ENCODE data around the gene TRMT44. TPM values are rescaled to one million over a fixed set of nuclear protein-coding genes. Genes with fewer than 3 reads are reported as not detected.

The TRMT44 gene
- total RNA-seq, 1 experiment from 2014 or later: 22.9 TPM

GRCh38 chr4:8394061-8394519 lies 46.5 kb upstream of the TRMT44 start:
- TF ChIP-seq EZH2 (IDR thresholded peaks at IDR 0.05; ENCODE audit: borderline replicate concordance, low read depth, low read length, poor library complexity, severe bottlenecking) (no peak), CTCF (conservative IDR thresholded peaks at IDR 0.05; ENCODE audit: low read depth, low read length) (no peak)
- Histone ChIP-seq H3K4me3 (ENCODE audit: low read depth, low read length, poor library complexity, severe bottlenecking) (no peak overlapping the region), H3K9me3 (ENCODE audit: low read depth, low read length, poor library complexity, severe bottlenecking) (no peaks in the 10 kb centered on the region), H3K27me3 (replicated peaks; ENCODE audit: insufficient read depth, low read depth, low read length, poor library complexity) (no peaks in the 10 kb centered on the region), H3K4me1 (ENCODE audit: insufficient read depth, low read length, poor library complexity, severe bottlenecking) (peaks cover 6% of the 10 kb centered on the region), H3K27ac (ENCODE audit: low read depth, low read length, poor library complexity, severe bottlenecking) (no peak overlapping the region), H3K36me3 (ENCODE audit: insufficient read depth, low read length, poor library complexity, severe bottlenecking) (no peaks in the 10 kb centered on the region)
- POLR2A ChIA-PET (ENCODE audit: low non-redundant PET): no interaction called here
- BruUV-seq (replicated peaks): no TSS peak
- CTCF ChIA-PET: no interaction called here
- no peak for DNase-seq (ENCODE audit: low spot score)
- intact Hi-C loops (cut with micrococcal nuclease; ENCODE audit: unreplicated experiment): no loop called here

GRCh38 chr4:8394806-8395205 lies 45.8 kb upstream of the TRMT44 start:
- no peak for DNase-seq (ENCODE audit: low spot score)
- Histone ChIP-seq H3K27me3 (replicated peaks; ENCODE audit: insufficient read depth, low read depth, low read length, poor library complexity) (no peaks in the 10 kb centered on the region), H3K36me3 (ENCODE audit: insufficient read depth, low read length, poor library complexity, severe bottlenecking) (no peaks in the 10 kb centered on the region), H3K9me3 (ENCODE audit: low read depth, low read length, poor library complexity, severe bottlenecking) (no peaks in the 10 kb centered on the region), H3K27ac (ENCODE audit: low read depth, low read length, poor library complexity, severe bottlenecking) (no peak overlapping the region), H3K4me3 (ENCODE audit: low read depth, low read length, poor library complexity, severe bottlenecking) (no peak overlapping the region), H3K4me1 (ENCODE audit: insufficient read depth, low read length, poor library complexity, severe bottlenecking) (peaks cover 6% of the 10 kb centered on the region)
- ChIA-PET POLR2A (ENCODE audit: low non-redundant PET) (interaction anchor here (0.6 kb wide), 1 partner anchor 1154 kb away, joined by 6 read pairs; no protein-coding TSS in a partner anchor), CTCF (interaction anchor here (0.5 kb wide), 1 partner anchor 253 kb away, joined by 7 read pairs; no protein-coding TSS in a partner anchor)
- BruUV-seq (replicated peaks): no TSS peak
- intact Hi-C loops (cut with micrococcal nuclease; ENCODE audit: unreplicated experiment): no loop called here
- TF ChIP-seq EZH2 (IDR thresholded peaks at IDR 0.05; ENCODE audit: borderline replicate concordance, low read depth, low read length, poor library complexity, severe bottlenecking) (no peak), CTCF (conservative IDR thresholded peaks at IDR 0.05; ENCODE audit: low read depth, low read length) (no peak)

DNA sequence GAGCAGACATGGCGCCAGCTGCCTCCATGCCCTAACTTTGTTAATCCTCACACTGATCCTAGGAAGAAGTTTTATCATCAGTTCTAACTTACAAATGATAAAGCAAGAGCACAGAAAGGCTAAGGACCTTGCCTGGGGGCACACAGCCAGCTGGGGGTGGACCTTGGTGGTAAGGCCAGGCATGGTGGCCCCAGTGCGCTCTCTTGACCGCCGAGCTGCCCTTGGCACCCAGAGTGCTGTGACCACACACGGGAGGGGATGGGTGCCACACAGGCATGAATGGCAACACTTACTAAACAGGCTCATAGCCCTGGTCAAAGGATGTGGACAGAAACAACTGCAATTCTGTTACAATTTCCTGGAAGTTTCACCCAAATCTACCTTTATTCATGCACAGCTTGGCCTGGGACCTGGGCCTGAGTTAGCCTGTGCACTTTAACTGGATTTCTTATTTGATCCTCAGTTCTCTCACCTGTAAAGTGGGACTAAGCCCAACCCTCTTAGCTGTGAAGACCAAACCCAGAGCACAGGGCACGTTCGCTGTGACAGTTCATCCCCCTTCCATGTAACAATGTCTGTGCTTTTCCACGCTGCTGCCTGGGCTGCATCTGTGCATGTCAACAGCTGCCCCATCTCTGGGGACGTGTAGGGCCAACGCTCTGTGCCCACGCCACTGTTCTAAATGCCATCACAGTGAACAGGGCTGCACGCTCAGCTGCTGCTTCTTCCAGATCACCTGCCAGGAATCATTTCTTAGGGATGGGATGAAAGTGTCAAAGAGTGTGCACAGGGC lies 44.9 kb upstream of the TRMT44 start:
- peaks cover 6% of the 10 kb centered on the region for H3K4me1 ChIP-seq (ENCODE audit: insufficient read depth, low read length, poor library complexity, severe bottlenecking)
- no peak overlapping the region for H3K27ac ChIP-seq (ENCODE audit: low read depth, low read length, poor library complexity, severe bottlenecking)
- H3K36me3 ChIP-seq (ENCODE audit: insufficient read depth, low read length, poor library complexity, severe bottlenecking): no peaks in the 10 kb centered on the region
- no peaks in the 10 kb centered on the region for H3K9me3 ChIP-seq (ENCODE audit: low read depth, low read length, poor library complexity, severe bottlenecking)
- H3K27me3 ChIP-seq (replicated peaks; ENCODE audit: insufficient read depth, low read depth, low read length, poor library complexity): no peaks in the 10 kb centered on the region
- CTCF ChIA-PET: no interaction called here
- DNase-seq (ENCODE audit: low spot score): no peak
- no peak overlapping the region for H3K4me3 ChIP-seq (ENCODE audit: low read depth, low read length, poor library complexity, severe bottlenecking)
- no peak for TF ChIP-seq CTCF (conservative IDR thresholded peaks at IDR 0.05; ENCODE audit: low read depth, low read length)
- TF ChIP-seq EZH2 (IDR thresholded peaks at IDR 0.05; ENCODE audit: borderline replicate concordance, low read depth, low read length, poor library complexity, severe bottlenecking): no peak
- no TSS peak for BruUV-seq (replicated peaks)
- intact Hi-C loops (cut with micrococcal nuclease; ENCODE audit: unreplicated experiment): no loop called here
- POLR2A ChIA-PET (ENCODE audit: low non-redundant PET): no interaction called here

All from A673 (cell line).